WI38 (cell line): ENCODE measurements around the gene CCDC40.
"Not testable (repeated sequence)": the region's sequence is repeated elsewhere in the genome, so short reads cannot be mapped to it uniquely, and the experiment has no call there.

Experiments used
- H3K4me3 ChIP-seq: 2 replicates; pipeline ENCODE4 v1.5.1; 2011; ENCODE audit warnings: low read depth, mild to moderate bottlenecking, control low read depth, low read length
- CTCF ChIP-seq: IDR thresholded peaks from 2 replicates; pipeline ENCODE4 v1.5.1; 2012; ENCODE audit warnings: low read depth, mild to moderate bottlenecking, control low read depth, low read length

Gene CCDC40

GRCh38 chr17:79990051-79990592 lies 46.3 kb upstream of the CCDC40 start:
- no peak for TF ChIP-seq CTCF
- H3K4me3 ChIP-seq = no peak overlapping the region

GRCh38 chr17:79990704-79991103 lies 45.7 kb upstream of the CCDC40 start:
- TF ChIP-seq CTCF = no peak
- no peak overlapping the region for H3K4me3 ChIP-seq

GRCh38 chr17:79991140-79991923 lies 45.1 kb upstream of the CCDC40 start:
- TF ChIP-seq CTCF = peak; percentile 33; the same call in 1 of the 2 replicates

GRCh38 chr17:79991924-79992648 lies 44.4 kb upstream of the CCDC40 start:
- H3K4me3 ChIP-seq = peak overlapping the region; percentile 52
- TF ChIP-seq CTCF = no peak

More at GRCh38 chr17:79991140-79991923, 45.1 kb upstream of the CCDC40 start:
- H3K4me3 ChIP-seq = peak overlapping the region; percentile 52

- H3K4me3 ChIP-seq = peak overlapping the region; percentile 52; the same call in 1 of the 2 replicates
- no peak for TF ChIP-seq CTCF
Observed at GRCh38 chr17:79992649-79993389, 43.6 kb upstream of the CCDC40 start.

GRCh38 chr17:79993390-79994227 lies 42.8 kb upstream of the CCDC40 start:
- no peak for TF ChIP-seq CTCF
- no peak overlapping the region for H3K4me3 ChIP-seq

GRCh38 chr17:79994228-79994569 lies 42.2 kb upstream of the CCDC40 start:
- H3K4me3 ChIP-seq = not testable (repeated sequence)
